H1 (cell line): ENCODE data around the gene SLC22A23. TPM values are rescaled to one million over a fixed set of nuclear protein-coding genes. Genes with fewer than 3 reads are reported as not detected.
A peak's percentile ranks its signal among the peaks of the same experiment; 100 is the strongest.

ENCODE experiments used
- CTCF ChIA-PET: fragments of 300-600 bp; sonication (Branson Sonifier 250); formaldehyde crosslinking; loops from one replicate; lab custom pipeline; 2021; ENCODE audit not compliant: partially characterized antibody; lab: Charles Lee
- POLR2A ChIA-PET: fragments of 300-600 bp; sonication (Branson Sonifier 250); formaldehyde crosslinking; loops from one replicate; lab custom pipeline; 2021; ENCODE audit warnings: inconsistent platforms; ENCODE audit not compliant: partially characterized antibody; lab: Charles Lee
- DNase-seq, 2 experiments: peaks; one replicate each; pipeline versions ENCODE4 v3.0.0 to v3.0.0-alpha.2; 2010 to 2022; ENCODE audit warnings: low spot score in 2 of 2, low read depth in 1 of 2, mixed read lengths in 1 of 2
- FAIRE-seq: peaks from 2 replicates; lab custom pipeline; 2011; peaks lifted over from hg19 to GRCh38; lab: Jason Lieb, UNC
- H2AFZ ChIP-seq: 2 replicates; pipeline ENCODE4 v1.8.1; 2012; ENCODE audit warnings: low read length, inconsistent platforms
- H2AK5ac ChIP-seq: 2 replicates; pipeline ENCODE4 v1.6.1; 2013; ENCODE audit warnings: low read depth, low read length
- H2BK120ac ChIP-seq: replicated peaks from 2 replicates; pipeline ENCODE3; 2013; ENCODE audit warnings: low read depth, low read length, inconsistent platforms
- H2BK12ac ChIP-seq: 2 replicates; pipeline ENCODE4 v1.6.1; 2013; ENCODE audit warnings: low read depth, low read length
- H2BK15ac ChIP-seq: 2 replicates; pipeline ENCODE4 v1.6.1; 2013; ENCODE audit warnings: low read length
- H2BK20ac ChIP-seq: 2 replicates; pipeline ENCODE4 v1.6.1; 2013; ENCODE audit warnings: low read length
- H2BK5ac ChIP-seq: 2 replicates; pipeline ENCODE4 v1.6.1; 2013; ENCODE audit warnings: low read depth, low read length
- H3K14ac ChIP-seq: 2 replicates; pipeline ENCODE4 v1.6.1; 2013; ENCODE audit warnings: inconsistent platforms; ENCODE audit not compliant: insufficient read length
- H3K18ac ChIP-seq: 2 replicates; pipeline ENCODE4 v1.6.1; 2013; ENCODE audit warnings: low read length; ENCODE audit errors: extremely low read depth
- H3K23ac ChIP-seq: 2 replicates; pipeline ENCODE4 v1.6.1; 2013; ENCODE audit warnings: inconsistent platforms; ENCODE audit not compliant: insufficient read length
- H3K23me2 ChIP-seq: 2 replicates; pipeline ENCODE4 v1.6.1; 2013; ENCODE audit warnings: low read depth, low read length
- H3K27ac ChIP-seq: 2 replicates; pipeline ENCODE4 v1.6.1; 2011; ENCODE audit warnings: low read depth, low read length, inconsistent platforms
- H3K27me3 ChIP-seq, 4 experiments: replicated peaks in 1 of 4; 1 replicate in 1 of 4; 2 replicates in 3 of 4; pipeline versions ENCODE4 v1.6.1 to v1.8.1; 2011 to 2013; ENCODE audit warnings: low read length in 3 of 4, mild to moderate bottlenecking in 3 of 4, inconsistent platforms in 2 of 4, mixed read lengths in 2 of 4, moderate library complexity in 1 of 4; ENCODE audit not compliant: control insufficient read depth in 3 of 4, insufficient read depth in 3 of 4; ENCODE audit errors: extremely low read depth in 1 of 4
- H3K36me3 ChIP-seq, 4 experiments: 2 replicates each; pipeline versions ENCODE4 v1.6.1 to v1.8.1; 2011 to 2013; ENCODE audit warnings: mild to moderate bottlenecking in 4 of 4, low read length in 3 of 4, moderate library complexity in 2 of 4, control low read depth in 1 of 4, inconsistent platforms in 1 of 4; ENCODE audit not compliant: insufficient read depth in 4 of 4, control insufficient read depth in 2 of 4
- H3K4ac ChIP-seq: replicated peaks from 2 replicates; pipeline ENCODE3; 2013; ENCODE audit warnings: low read length, low read depth, mixed read lengths, inconsistent platforms; ENCODE audit not compliant: insufficient read length
- H3K4me1 ChIP-seq, 4 experiments: replicated peaks in 1 of 4; 1 replicate in 1 of 4; 2 replicates in 3 of 4; pipeline versions ENCODE4 v1.6.1 to v1.8.1; 2011 to 2013; ENCODE audit warnings: low read length in 3 of 4, inconsistent platforms in 2 of 4, mixed read lengths in 1 of 4; ENCODE audit not compliant: insufficient read depth in 4 of 4, control insufficient read depth in 3 of 4
- H3K4me2 ChIP-seq, 2 experiments: 2 replicates each; pipeline versions ENCODE4 v1.6.1 to v1.8.1; 2011 to 2013; ENCODE audit warnings: low read depth in 2 of 2, low read length in 2 of 2, control low read depth in 1 of 2, inconsistent platforms in 1 of 2, mild to moderate bottlenecking in 1 of 2; ENCODE audit not compliant: insufficient read depth in 1 of 2
- H3K4me3 ChIP-seq, 4 experiments: fragments of 200-600, 300-600 bp in 1 of 4; sonication (generic), shearing (Covaris generic), sonication (Bioruptor Twin) in 1 of 4; 2 replicates each; pipeline versions ENCODE4 v1.5.1 to v1.8.1; 2011 to 2016; ENCODE audit warnings: low read length in 4 of 4, low read depth in 3 of 4, control low read depth in 2 of 4, inconsistent platforms in 2 of 4, mild to moderate bottlenecking in 2 of 4, mixed read lengths in 1 of 4, moderate library complexity in 1 of 4; ENCODE audit not compliant: insufficient read depth in 2 of 4; ENCODE audit errors: extremely low read depth in 1 of 4
- H3K56ac ChIP-seq: replicated peaks from 2 replicates; pipeline ENCODE3; 2013; ENCODE audit warnings: low read depth, mild to moderate bottlenecking, mixed read lengths, low read length, inconsistent platforms; ENCODE audit not compliant: insufficient read length
- H3K79me1 ChIP-seq: 2 replicates; pipeline ENCODE4 v1.6.1; 2013; ENCODE audit warnings: low read depth, low read length, control low read depth
- H3K79me2 ChIP-seq, 2 experiments: 2 replicates each; pipeline versions ENCODE4 v1.6.1 to v1.8.1; 2012 to 2013; ENCODE audit warnings: low read length in 2 of 2, mild to moderate bottlenecking in 2 of 2, inconsistent platforms in 1 of 2; ENCODE audit not compliant: insufficient read depth in 2 of 2, control insufficient read depth in 1 of 2
- H3K9ac ChIP-seq, 4 experiments: replicated peaks in 1 of 4; 1 replicate in 1 of 4; 2 replicates in 3 of 4; pipeline versions ENCODE4 v1.6.1 to v1.8.1; 2011 to 2013; ENCODE audit warnings: low read depth in 3 of 4, low read length in 3 of 4, control low read depth in 2 of 4, mild to moderate bottlenecking in 2 of 4, moderate library complexity in 2 of 4, inconsistent platforms in 1 of 4; ENCODE audit errors: extremely low read depth in 1 of 4
- H3K9me3 ChIP-seq, 2 experiments: 2 replicates each; pipeline versions ENCODE4 v1.6.1 to v1.8.1; 2012 to 2013; ENCODE audit warnings: mild to moderate bottlenecking in 2 of 2, moderate library complexity in 2 of 2, control low read depth in 1 of 2, inconsistent platforms in 1 of 2, low read depth in 1 of 2, low read length in 1 of 2, mixed read lengths in 1 of 2; ENCODE audit not compliant: insufficient read depth in 2 of 2
- H4K20me1 ChIP-seq, 2 experiments: replicated peaks in 1 of 2; 2 replicates each; pipeline versions ENCODE3 to v1.8.1; 2011 to 2013; ENCODE audit warnings: inconsistent platforms in 2 of 2, low read length in 2 of 2, mild to moderate bottlenecking in 1 of 2; ENCODE audit not compliant: insufficient read depth in 2 of 2, control insufficient read depth in 1 of 2
- H4K5ac ChIP-seq: 2 replicates; pipeline ENCODE4 v1.6.1; 2013; ENCODE audit warnings: low read length, low read depth, mixed read lengths, inconsistent platforms; ENCODE audit not compliant: insufficient read length
- H4K8ac ChIP-seq: 2 replicates; pipeline ENCODE4 v1.8.0; 2013; ENCODE audit warnings: mild to moderate bottlenecking, moderate library complexity, low read length, inconsistent platforms; ENCODE audit not compliant: insufficient read depth; ENCODE audit errors: extremely low read depth
- H4K91ac ChIP-seq: replicated peaks from 2 replicates; pipeline ENCODE3; 2013; ENCODE audit warnings: low read length, mixed read lengths, inconsistent platforms; ENCODE audit not compliant: insufficient read length
- GTF2F1 ChIP-seq: IDR thresholded peaks from 2 replicates; pipeline ENCODE4 v1.6.1; 2012; ENCODE audit warnings: low read depth, low read length, improper control_type of control experiment, borderline replicate concordance
- HDAC6 ChIP-seq: IDR thresholded peaks from one replicate; pipeline ENCODE4 v1.7.1; 2012; ENCODE audit warnings: low read depth, mild to moderate bottlenecking, inconsistent platforms, low read length, moderate library complexity
- KDM1A ChIP-seq: fragments of 200-600, 300-600 bp; sonication (generic); IDR thresholded peaks from 2 replicates; pipeline ENCODE4 v1.7.1; 2016; ENCODE audit warnings: mild to moderate bottlenecking, low read length, borderline replicate concordance
- POLR2AphosphoS5 ChIP-seq: IDR thresholded peaks from 2 replicates; pipeline ENCODE4 v1.6.1; 2011; ENCODE audit warnings: low read depth, low read length
- RXRA ChIP-seq: IDR thresholded peaks from 2 replicates; pipeline ENCODE4 v1.6.1; 2011; ENCODE audit warnings: low read depth, mild to moderate bottlenecking, low read length, moderate library complexity; ENCODE audit not compliant: insufficient read depth
- SIX5 ChIP-seq: IDR thresholded peaks from 2 replicates; pipeline ENCODE4 v1.6.1; 2011; ENCODE audit warnings: mild to moderate bottlenecking, low read depth, low read length
- WGBS, 2 experiments: shearing (Covaris generic) in 1 of 2; methylation state at CpG; one replicate each; pipeline versions ENCODE4 v1.1.6 to v1.1.7; 2013 to 2015; ENCODE audit warnings: low lambda C conversion rate in 2 of 2, mixed read lengths in 2 of 2, inconsistent platforms in 1 of 2, low coverage in 1 of 2, missing lambda C conversion rate in 1 of 2; ENCODE audit not compliant: insufficient replicate concordance in 2 of 2, insufficient coverage in 1 of 2, insufficient read length in 1 of 2; ENCODE audit errors: extremely low coverage in 1 of 2, missing lambda C conversion rate in 1 of 2; 5-methylcytosine and 5-hydroxymethylcytosine counted together
- polyA plus RNA-seq, 7 experiments: library from polyadenylated mRNA; depleted of rRNA in 3 of 7; stranded (reverse) in 5 of 7; unstranded in 2 of 7; fragments of >200 nt in 5 of 7; fragments of 200-250 nt in 2 of 7; gene quantifications; 1 replicate in 5 of 7; 2 replicates in 1 of 7; 4 replicates in 1 of 7; pipeline versions ENCODE4 v1.2.1 to v1.2.3, GENCODE V29; 2011 to 2013; ENCODE audit warnings: missing spikeins in 2 of 7, mixed read lengths in 2 of 7
- total RNA-seq: library from RNA; stranded (reverse); fragmentation: NEBNext Ultra II Directional; extraction: Animal tissue kit (Norgen Biotek cat#: 25700); gene quantifications from 2 replicates; pipeline ENCODE4 v1.2.1, GENCODE V29; 2021

The SLC22A23 gene
- total and polyA plus RNA-seq, 2 of the 8 experiments (the other 6 are each of a cell fraction or from before 2014, with no cell fraction given), result 9.9 to 38.4 TPM

DNA sequence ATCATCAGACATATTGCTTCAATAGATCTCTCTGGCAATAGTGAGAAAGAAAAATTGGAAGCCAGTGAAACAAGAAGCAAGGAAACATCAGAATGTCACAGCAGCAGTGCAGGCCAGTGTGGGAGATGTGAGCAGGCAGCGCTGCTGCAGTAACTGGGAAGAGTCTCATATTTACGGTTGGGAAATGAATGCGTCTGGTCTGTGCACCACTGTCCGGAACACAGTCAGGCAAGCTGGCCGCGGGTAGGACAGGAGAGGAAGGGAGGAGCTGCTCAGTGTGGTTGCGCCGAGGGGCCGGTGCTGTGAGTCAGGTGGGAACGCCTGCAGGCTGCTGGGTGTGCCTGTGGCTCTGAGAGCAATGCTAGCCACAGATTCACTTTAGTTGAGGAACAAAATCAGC, 204.5 kb downstream of the SLC22A23 start:
- Histone ChIP-seq H3K27me3 (peaks cover 0 to 3% (median 1%) of the 10 kb centered on the region in 4 experiments; a peak in 2 of 7 replicates), H3K18ac (no peak overlapping the region), H4K5ac (no peak overlapping the region), H2AFZ (no peak overlapping the region), H3K79me1 (no peaks in the 10 kb centered on the region), H3K56ac (no peak overlapping the region), H3K23ac (no peak overlapping the region), H3K4me3 (no peak overlapping the region), H3K14ac (no peak overlapping the region), H4K8ac (no peak overlapping the region), H2BK12ac (no peak overlapping the region; the same call in 1 of the 2 replicates), H3K9me3 (peaks cover 0 to 8% of the 10 kb centered on the region in 2 experiments; a peak in 1 of 4 replicates), H4K91ac (peak overlapping the region; percentile 30), H4K20me1 (no peaks in the 10 kb centered on the region), H3K36me3 (no peaks in the 10 kb centered on the region), H3K4ac (no peak overlapping the region), H2BK120ac (no peak overlapping the region), H2BK15ac (0 out of 2 replicates have a peak overlapping the region, but pooled peaks have one; percentile 54), H2BK5ac (no peak overlapping the region), H3K23me2 (no peaks in the 10 kb centered on the region), H3K4me2 (no peak overlapping the region), H3K9ac (no peak overlapping the region), H3K4me1 (peaks cover 3 to 9% (median 6%) of the 10 kb centered on the region in 4 experiments; a peak in 5 of 7 replicates), H2AK5ac (no peak overlapping the region), H3K27ac (no peak overlapping the region), H3K79me2 (no peaks in the 10 kb centered on the region), H2BK20ac (no peak overlapping the region)
- ChIA-PET POLR2A (interaction anchor here (0.9 to 10.7 kb wide), 8 partner anchors 14 to 377 kb away, joined by 3 to 122 read pairs (median 4); partner anchors contain the start of gene TUBB2B), CTCF (interaction anchor here (0.7 to 12.9 kb wide), 22 partner anchors 9 to 322 kb away, joined by 3 to 263 read pairs (median 6); partner anchors contain the start of gene TUBB2B)
- DNase-seq (no peak), FAIRE-seq (no peak)
- no peak for TF ChIP-seq RXRA
- TF ChIP-seq HDAC6, result no peak
- TF ChIP-seq SIX5, result no peak
- TF ChIP-seq GTF2F1, result no peak
- TF ChIP-seq KDM1A, result no peak
- TF ChIP-seq POLR2AphosphoS5, result no peak
- WGBS, 2 experiments, result 96% methylated on average over 10 of the region's 10 CpGs; no CpG with 5 or more reads in 1 of the 2 experiments
